Neural cell (in vitro differentiated cells): ENCODE results near the gene ZNF561. TPM values are rescaled to one million over a fixed set of nuclear protein-coding genes. Genes with fewer than 3 reads are reported as not detected.
"Not testable (repeated sequence)": the region's sequence is repeated elsewhere in the genome, so short reads cannot be mapped to it uniquely, and the experiment has no call there.

Experiments used
- H2AFZ ChIP-seq: fragments of 200-600, 300-800 bp; sonication (generic), shearing (Covaris generic); 2 replicates; pipeline ENCODE4 v1.6.0; 2014; ENCODE audit warnings: low read depth, mild to moderate bottlenecking, antibody characterized with exemption, low read length, moderate library complexity
- H3F3A ChIP-seq: fragments of 200-600 bp; shearing (Covaris generic); 2 replicates; pipeline ENCODE4 v1.6.1; 2016; ENCODE audit warnings: mild to moderate bottlenecking, moderate library complexity, mixed read lengths, antibody characterized with exemption, low read length; ENCODE audit not compliant: insufficient read depth, poor library complexity, severe bottlenecking
- H3K27ac ChIP-seq: fragments of 200-600, 300-800 bp; sonication (generic), shearing (Covaris generic); 2 replicates; pipeline ENCODE4 v1.5.1; 2014; ENCODE audit warnings: mild to moderate bottlenecking, low read length, moderate library complexity
- H3K27me3 ChIP-seq: fragments of 300-800, 200-600 bp; sonication (generic), shearing (Covaris generic); 2 replicates; pipeline ENCODE4 v1.6.0; 2014; ENCODE audit warnings: mild to moderate bottlenecking, low read depth, low read length, moderate library complexity; ENCODE audit not compliant: insufficient read depth
- H3K36me3 ChIP-seq: fragments of 300-800, 200-600 bp; sonication (generic), shearing (Covaris generic); 2 replicates; pipeline ENCODE4 v1.5.1; 2014; ENCODE audit warnings: mild to moderate bottlenecking, antibody characterized with exemption, low read length, moderate library complexity; ENCODE audit not compliant: insufficient read depth
- H3K4me2 ChIP-seq: fragments of 300-800, 200-600 bp; sonication (generic), shearing (Covaris generic); 2 replicates; pipeline ENCODE4 v1.6.0; 2014; ENCODE audit warnings: mild to moderate bottlenecking, low read length
- H3K4me3 ChIP-seq: fragments of 300-800, 200-600 bp; sonication (generic), shearing (Covaris generic); 2 replicates; pipeline ENCODE4 v1.5.1; 2014; ENCODE audit warnings: mild to moderate bottlenecking, low read length, moderate library complexity
- H3K79me2 ChIP-seq: fragments of 200-600 bp; shearing (Covaris generic); replicated peaks from 2 replicates; pipeline ENCODE4 v1.6.0; 2014; ENCODE audit warnings: mild to moderate bottlenecking, low read length, moderate library complexity; ENCODE audit not compliant: insufficient read depth
- H3K9ac ChIP-seq: fragments of 300-800, 200-600 bp; sonication (generic), shearing (Covaris generic); 2 replicates; pipeline ENCODE4 v1.6.1; 2016; ENCODE audit warnings: mild to moderate bottlenecking, low read length, mixed read lengths
- H3K9me2 ChIP-seq: fragments of 200-600 bp; shearing (Covaris generic); 2 replicates; pipeline ENCODE4 v1.6.1; 2016; ENCODE audit warnings: mild to moderate bottlenecking, low read length, mixed read lengths; ENCODE audit not compliant: insufficient read depth
- H3K9me3 ChIP-seq: fragments of 200-600, 300-800 bp; sonication (generic), shearing (Covaris generic); 2 replicates; pipeline ENCODE4 v1.6.1; 2016; ENCODE audit warnings: mild to moderate bottlenecking, mixed run types, low read length, moderate library complexity, mixed read lengths
- H4K20me1 ChIP-seq: fragments of 200-600 bp; shearing (Covaris generic); 2 replicates; pipeline ENCODE4 v1.6.1; 2016; ENCODE audit warnings: mild to moderate bottlenecking, mixed run types; ENCODE audit not compliant: insufficient read depth
- CTCF ChIP-seq: fragments of 450-650 bp; IDR thresholded peaks from 2 replicates; pipeline ENCODE4 v1.5.1; 2014; ENCODE audit warnings: antibody characterized with exemption, mild to moderate bottlenecking, moderate library complexity; ENCODE audit not compliant: poor library complexity, severe bottlenecking
- EP300 ChIP-seq: fragments of 450-650 bp; conservative IDR thresholded peaks from 2 replicates; pipeline ENCODE4 v1.6.1; 2014; ENCODE audit warnings: antibody characterized with exemption, mild to moderate bottlenecking, moderate library complexity; ENCODE audit not compliant: poor library complexity, severe bottlenecking
- EZH2 ChIP-seq: fragments of 200-600, 300-800 bp; shearing (Covaris generic), sonication (generic); IDR thresholded peaks from 2 replicates; pipeline ENCODE4 v1.6.1; 2014; ENCODE audit warnings: antibody characterized with exemption, low read length, borderline replicate concordance, mild to moderate bottlenecking; ENCODE audit not compliant: insufficient read depth, poor library complexity, severe bottlenecking
- MXI1 ChIP-seq: fragments of 450-650 bp; conservative IDR thresholded peaks from 2 replicates; pipeline ENCODE4 v1.6.1; 2014; ENCODE audit warnings: antibody characterized with exemption, mild to moderate bottlenecking; ENCODE audit not compliant: poor library complexity, severe bottlenecking
- POLR2AphosphoS5 ChIP-seq: IDR thresholded peaks from 2 replicates; pipeline ENCODE4 v1.6.1; 2012
- RAD21 ChIP-seq: fragments of 450-650 bp; conservative IDR thresholded peaks from 2 replicates; pipeline ENCODE4 v1.6.1; 2014; ENCODE audit warnings: antibody characterized with exemption, mild to moderate bottlenecking, moderate library complexity
- REST ChIP-seq: IDR thresholded peaks from 2 replicates; pipeline ENCODE4 v1.6.1; 2012; ENCODE audit warnings: borderline replicate concordance
- SMC3 ChIP-seq: fragments of 450-650 bp; conservative IDR thresholded peaks from 2 replicates; pipeline ENCODE4 v1.6.1; 2014; ENCODE audit warnings: antibody characterized with exemption, mild to moderate bottlenecking, moderate library complexity; ENCODE audit not compliant: poor library complexity
- TAF1 ChIP-seq: IDR thresholded peaks from 2 replicates; pipeline ENCODE4 v1.6.1; 2012; ENCODE audit warnings: low read depth
- polyA plus RNA-seq: library from polyadenylated mRNA; depleted of rRNA; stranded (reverse); fragments of >200 nt; gene quantifications from 2 replicates; pipeline ENCODE4 v1.2.3, GENCODE V29; 2014

ZNF561 gene
- polyA plus RNA-seq, 1 donor from 2014 or later = 35.5 TPM

GRCh38 chr19:9667898-9668297, 46.9 kb upstream of the ZNF561 start:
- no peak overlapping the region for H2AFZ ChIP-seq
- no peaks in the 10 kb centered on the region for H3K79me2 ChIP-seq
- H4K20me1 ChIP-seq = no peaks in the 10 kb centered on the region
- no peaks in the 10 kb centered on the region for H3K27me3 ChIP-seq
- no peak overlapping the region for H3K27ac ChIP-seq
- H3K4me2 ChIP-seq = no peak overlapping the region
- no peaks in the 10 kb centered on the region for H3K36me3 ChIP-seq
- no peaks in the 10 kb centered on the region for H3F3A ChIP-seq
- peaks cover 5% of the 10 kb centered on the region for H3K9me3 ChIP-seq
- no peak overlapping the region for H3K4me3 ChIP-seq
- H3K9ac ChIP-seq = no peak overlapping the region
- TF ChIP-seq REST = no peak
- no peak for TF ChIP-seq TAF1
- TF ChIP-seq SMC3 = no peak
- no peak for TF ChIP-seq RAD21
- no peak for TF ChIP-seq POLR2AphosphoS5
- no peak for TF ChIP-seq EP300
- no peak for TF ChIP-seq CTCF
- TF ChIP-seq MXI1 = no peak
- TF ChIP-seq EZH2 = no peak
- H3K9me2 ChIP-seq = no peaks in the 10 kb centered on the region

DNA sequence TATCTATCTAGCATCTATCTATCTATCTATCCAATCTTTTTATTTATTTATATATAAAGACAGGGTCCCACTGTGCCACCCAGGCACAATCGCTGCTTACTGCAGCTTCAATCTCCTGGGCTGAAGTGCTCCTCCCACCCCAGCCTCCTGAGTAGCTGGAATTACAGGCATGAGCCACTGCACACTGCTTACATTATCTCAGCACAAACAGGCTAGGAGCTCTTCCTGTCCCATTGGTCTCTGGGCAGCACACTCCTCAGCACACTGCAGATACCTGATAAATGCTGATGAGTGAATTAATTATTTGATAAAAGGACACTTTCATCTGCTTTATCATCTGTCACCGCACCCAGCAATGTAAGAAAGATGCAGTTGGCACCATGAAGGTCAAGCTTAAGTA, 37.7 kb upstream of the ZNF561 start:
- Histone ChIP-seq H3K27me3 (no peaks in the 10 kb centered on the region), H3K9me2 (no peaks in the 10 kb centered on the region), H3K4me3 (no peak overlapping the region), H2AFZ (no peak overlapping the region), H3K36me3 (no peaks in the 10 kb centered on the region), H3F3A (no peaks in the 10 kb centered on the region), H4K20me1 (no peaks in the 10 kb centered on the region), H3K4me2 (no peak overlapping the region), H3K9ac (no peak overlapping the region), H3K79me2 (no peaks in the 10 kb centered on the region), H3K9me3 (no peaks in the 10 kb centered on the region), H3K27ac (no peak overlapping the region)
- TF ChIP-seq RAD21 (no peak), EP300 (no peak), POLR2AphosphoS5 (no peak), CTCF (no peak), TAF1 (no peak), EZH2 (no peak), REST (no peak), MXI1 (no peak), SMC3 (no peak)

DNA sequence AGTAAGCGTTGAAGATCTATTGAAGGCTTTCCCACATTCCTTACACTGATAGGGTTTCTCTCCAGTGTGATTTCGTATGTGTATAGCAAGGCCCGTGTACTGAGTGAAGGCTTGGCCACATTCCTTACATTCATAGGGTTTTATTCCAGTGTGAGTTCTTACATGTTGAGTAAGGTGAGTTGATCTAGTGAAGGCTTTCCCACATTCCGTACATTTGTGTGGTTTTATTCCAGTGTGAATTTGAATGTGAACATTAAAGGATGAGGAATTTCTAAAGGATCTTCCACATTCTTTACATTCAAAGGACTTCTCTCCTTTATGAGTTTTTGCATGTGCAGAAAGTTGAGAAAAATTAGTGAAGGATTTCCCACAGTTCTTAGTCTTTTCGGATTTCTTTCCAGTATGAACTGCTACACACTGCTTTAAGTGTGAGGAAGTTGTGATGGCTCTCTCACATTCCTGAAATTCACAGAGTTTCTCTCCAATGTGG, 32.1 kb upstream of the ZNF561 start:
- not testable (repeated sequence) for H3K9ac ChIP-seq, H3K27me3 ChIP-seq, H3K9me3 ChIP-seq, H3K9me2 ChIP-seq, H3K4me2 ChIP-seq, H3F3A ChIP-seq, H2AFZ ChIP-seq, H3K36me3 ChIP-seq, H3K27ac ChIP-seq, H4K20me1 ChIP-seq, H3K79me2 ChIP-seq, H3K4me3 ChIP-seq
